ENCODE results near the gene STOX2.

The STOX2 gene

GRCh38 chr4:184000457-184001396, 95.6 kb downstream of the STOX2 start:
- ChIA-PET POLR2A (no interaction called here), CTCF (no interaction called here)
- no peak for TF ChIP-seq CTCF (IDR thresholded peaks at IDR 0.05; ENCODE audit: insufficient read depth, low read length, missing control alignments)
- H3K4me3 ChIP-seq (ENCODE audit: low read depth, low read length) = no peak overlapping the region
- no peak for DNase-seq (ENCODE audit: low read depth, low spot score)

- no peak for TF ChIP-seq CTCF (IDR thresholded peaks at IDR 0.05; ENCODE audit: insufficient read depth, low read length, missing control alignments)
Measured at GRCh38 chr4:184003433-184003832, 98.3 kb downstream of the STOX2 start.

GRCh38 chr4:184007891-184008290, 102.8 kb downstream of the STOX2 start:
- no peak for TF ChIP-seq CTCF (IDR thresholded peaks at IDR 0.05; ENCODE audit: insufficient read depth, low read length, missing control alignments)
- ChIA-PET CTCF (no interaction called here), POLR2A (no interaction called here)
- no peak overlapping the region for H3K4me3 ChIP-seq (ENCODE audit: low read depth, low read length)
- no peak for DNase-seq (ENCODE audit: low read depth, low spot score)

More at GRCh38 chr4:184003433-184003832, 98.3 kb downstream of the STOX2 start:
- POLR2A ChIA-PET = no interaction called here
- no peak overlapping the region for H3K4me3 ChIP-seq (ENCODE audit: low read depth, low read length)
- CTCF ChIA-PET = no interaction called here
- DNase-seq (ENCODE audit: low read depth, low spot score) = no peak

- ChIA-PET POLR2A (no interaction called here), CTCF (no interaction called here)
- no peak for TF ChIP-seq CTCF (IDR thresholded peaks at IDR 0.05; ENCODE audit: insufficient read depth, low read length, missing control alignments)
- H3K4me3 ChIP-seq (ENCODE audit: low read depth, low read length) = no peak overlapping the region
- DNase-seq (ENCODE audit: low read depth, low spot score) = no peak
Measured at GRCh38 chr4:184010696-184011095, 105.6 kb downstream of the STOX2 start.

GRCh38 chr4:184011826-184012380, 106.8 kb downstream of the STOX2 start:
- no peak overlapping the region for H3K4me3 ChIP-seq (ENCODE audit: low read depth, low read length)
- ChIA-PET POLR2A (no interaction called here), CTCF (no interaction called here)
- no peak for TF ChIP-seq CTCF (IDR thresholded peaks at IDR 0.05; ENCODE audit: insufficient read depth, low read length, missing control alignments)
- no peak for DNase-seq (ENCODE audit: low read depth, low spot score)

GRCh38 chr4:184012937-184013336, 107.8 kb downstream of the STOX2 start:
- ChIA-PET POLR2A (no interaction called here), CTCF (no interaction called here)
- no peak overlapping the region for H3K4me3 ChIP-seq (ENCODE audit: low read depth, low read length)
- TF ChIP-seq CTCF (IDR thresholded peaks at IDR 0.05; ENCODE audit: insufficient read depth, low read length, missing control alignments) = no peak
- DNase-seq (ENCODE audit: low read depth, low spot score) = no peak

All from AG04449 (cell line).